GM21825 (cell line): ENCODE measurements around the gene STK39.

Experiments
- ATAC-seq: cut with Tn5 transposase; IDR thresholded peaks from one replicate; pipeline ENCODE4 v1.9.1; 2021; ENCODE audit warnings: mild to moderate bottlenecking, moderate library complexity; ENCODE audit not compliant: unreplicated experiment

The STK39 gene

DNA sequence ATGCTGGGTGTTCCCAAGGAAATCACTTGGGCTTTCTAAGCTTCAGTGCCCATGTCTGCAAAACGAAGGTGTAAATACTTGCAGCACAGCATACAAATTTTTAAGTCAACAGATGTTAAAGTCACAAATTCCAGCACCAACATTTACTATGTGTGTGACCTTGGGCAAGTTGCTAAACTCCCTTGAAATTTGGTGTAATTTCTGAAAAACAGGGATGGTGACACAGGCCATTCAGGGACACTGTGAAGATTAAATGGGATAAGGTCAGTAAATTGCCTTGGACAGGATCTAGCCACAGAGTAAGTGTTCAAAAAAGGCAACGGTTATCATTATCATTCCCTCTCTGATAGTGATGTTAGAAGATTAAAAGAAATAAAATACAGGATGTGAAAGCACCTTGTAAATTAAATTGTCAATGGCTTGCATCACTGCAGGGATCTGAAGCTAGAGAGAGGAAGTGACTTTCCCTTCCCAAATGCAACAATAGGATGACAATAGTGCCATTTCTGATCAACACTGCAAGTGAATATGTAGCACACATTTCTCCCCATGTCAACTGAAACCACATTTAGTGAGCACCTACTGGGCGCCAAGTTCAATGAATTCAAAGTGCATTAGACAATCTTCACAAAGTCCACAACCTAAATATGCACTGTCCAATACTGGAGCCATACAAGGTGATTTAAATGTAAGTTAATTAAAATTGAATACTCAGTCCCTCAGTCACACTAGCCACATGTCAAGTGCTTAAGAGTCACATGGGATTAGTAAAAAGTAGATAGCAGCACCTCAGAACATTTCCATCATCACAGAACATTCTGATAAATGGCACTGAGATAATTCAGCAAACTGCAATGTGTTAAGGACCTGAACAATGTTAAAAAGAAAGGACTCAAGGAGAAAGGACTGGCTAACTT, 81.2 kb downstream of the STK39 start:
- ATAC-seq = no peak

DNA sequence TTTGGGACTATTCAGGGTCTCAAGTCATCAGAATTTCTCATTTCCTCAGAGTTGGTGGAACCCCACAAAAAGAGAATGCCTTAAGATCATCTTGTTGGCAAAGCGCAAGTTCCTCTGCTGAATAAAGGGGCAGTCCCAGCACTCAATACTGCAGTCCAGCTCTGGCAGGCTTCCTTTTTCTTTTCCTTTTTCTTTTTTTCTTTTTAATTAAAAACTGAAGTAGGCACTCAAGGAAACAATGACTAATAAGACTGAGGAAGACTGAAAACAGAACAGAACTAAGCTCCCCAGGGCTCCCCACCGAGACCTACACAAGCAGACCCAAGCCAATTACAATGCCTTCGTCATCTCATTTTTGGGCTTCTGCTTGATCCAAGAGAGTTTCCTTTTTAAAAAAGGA, 82.0 kb downstream of the STK39 start:
- no peak for ATAC-seq

DNA sequence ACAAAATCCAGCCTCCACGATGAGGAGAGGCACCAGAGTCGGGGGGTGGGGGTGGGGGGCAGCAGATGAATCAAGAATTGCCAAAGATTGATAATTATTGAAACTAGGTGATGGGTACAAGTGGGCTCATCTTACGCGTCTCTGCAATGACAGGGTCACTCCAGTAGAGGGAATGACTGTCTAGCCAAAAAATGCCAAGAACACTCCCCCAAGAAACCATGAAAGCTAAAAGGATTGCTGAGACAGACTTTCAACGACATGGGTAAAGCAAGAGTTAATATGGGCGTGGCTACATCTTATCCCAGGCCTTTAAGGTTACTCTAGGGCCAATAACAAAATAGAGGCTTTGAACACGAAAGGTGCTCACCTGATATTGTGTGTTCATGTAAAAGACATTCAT, 86.5 kb downstream of the STK39 start:
- no peak for ATAC-seq

DNA sequence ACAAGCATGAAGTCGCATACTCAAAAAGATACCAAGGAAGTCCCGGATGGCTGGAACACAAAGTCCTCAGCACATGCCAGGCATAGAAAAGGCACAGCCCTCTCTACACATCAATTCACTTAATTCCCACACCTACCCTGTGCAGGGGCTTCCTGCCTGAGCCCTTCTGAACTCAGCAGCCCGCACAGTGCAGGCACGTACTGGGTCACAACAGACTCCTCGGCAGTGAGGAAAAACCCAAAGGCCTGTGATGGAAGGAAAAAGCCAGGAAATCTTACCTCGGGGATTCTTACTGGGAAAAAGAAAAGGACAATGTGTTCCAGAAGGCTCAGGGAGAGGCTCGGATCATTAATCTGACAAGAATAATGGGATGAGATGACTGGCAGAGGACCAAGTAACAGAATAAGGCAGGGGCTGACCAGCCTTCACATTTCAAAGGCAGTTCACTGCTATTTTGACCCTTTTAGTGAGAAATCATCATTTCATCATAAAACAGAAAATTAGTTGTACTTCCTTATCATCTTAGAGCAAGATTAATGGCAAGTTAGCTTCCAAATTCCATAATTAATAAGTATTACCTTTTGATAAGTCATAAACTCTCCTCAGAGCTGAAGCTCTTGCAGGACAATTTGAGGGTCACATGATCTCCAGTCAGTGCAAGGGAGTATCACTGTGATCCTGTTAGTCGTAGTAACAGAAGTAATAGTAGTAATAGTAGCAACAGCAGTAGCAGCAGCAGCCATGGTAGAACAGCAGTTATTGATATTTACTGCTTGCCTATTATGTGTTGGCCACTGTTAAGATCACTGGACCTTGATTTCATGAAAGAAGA, 87.4 kb downstream of the STK39 start:
- ATAC-seq = no peak

DNA sequence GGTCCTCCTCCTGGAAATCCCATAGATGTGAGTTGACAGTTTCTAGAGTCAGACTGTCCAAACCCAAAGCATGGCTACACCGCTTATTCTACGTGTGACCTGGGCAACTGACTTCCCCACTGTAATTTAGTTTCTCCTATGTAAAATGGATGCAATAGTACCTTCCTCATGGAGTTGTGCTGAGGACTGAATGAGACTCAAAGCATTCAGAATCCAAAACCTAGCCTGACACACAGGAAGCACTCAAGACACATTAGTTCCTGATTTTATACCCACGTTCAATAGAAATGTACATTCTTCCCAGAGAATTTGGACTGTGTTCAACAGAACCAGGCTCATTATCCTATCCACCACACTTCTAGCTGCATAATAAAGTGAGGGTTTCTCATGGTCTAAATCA, 88.8 kb downstream of the STK39 start:
- no peak for ATAC-seq

DNA sequence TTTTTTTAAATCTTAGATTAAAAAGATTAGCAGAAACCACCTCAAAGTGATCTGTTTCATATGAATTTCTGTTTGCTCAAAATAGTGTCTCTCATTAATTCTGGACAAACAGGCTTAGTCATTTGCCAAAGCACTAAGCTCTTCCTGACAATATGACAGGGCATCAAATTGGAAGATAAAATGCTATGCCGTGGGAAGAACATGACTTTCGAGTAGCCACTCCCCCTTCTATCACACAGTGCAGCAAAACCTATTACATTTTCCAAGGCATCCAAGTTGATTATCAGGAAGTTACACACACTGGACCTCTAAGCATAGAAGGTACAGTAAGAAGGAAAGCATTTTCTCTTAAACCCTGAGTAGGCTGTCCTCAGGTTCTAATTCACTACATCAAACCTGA, 89.5 kb downstream of the STK39 start:
- ATAC-seq = no peak

DNA sequence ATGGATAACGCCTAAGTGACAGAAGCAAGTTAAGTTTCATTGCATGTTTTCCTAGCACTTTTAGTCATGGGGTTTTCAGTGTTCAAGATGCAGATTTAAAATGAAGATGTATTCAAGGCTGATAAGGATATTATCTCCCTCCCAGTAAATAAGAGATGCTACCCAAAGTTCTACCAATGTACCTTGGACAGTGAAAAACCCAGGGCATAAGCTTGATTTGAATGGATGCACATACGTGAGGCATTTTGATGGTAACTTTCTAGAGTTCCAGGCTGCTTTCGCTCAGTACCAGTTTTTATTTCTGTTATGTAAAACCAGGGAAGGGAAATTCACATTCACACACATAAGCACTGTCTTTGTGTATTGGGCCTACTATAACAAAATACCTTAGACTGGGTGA, 90.3 kb downstream of the STK39 start:
- ATAC-seq = no peak

DNA sequence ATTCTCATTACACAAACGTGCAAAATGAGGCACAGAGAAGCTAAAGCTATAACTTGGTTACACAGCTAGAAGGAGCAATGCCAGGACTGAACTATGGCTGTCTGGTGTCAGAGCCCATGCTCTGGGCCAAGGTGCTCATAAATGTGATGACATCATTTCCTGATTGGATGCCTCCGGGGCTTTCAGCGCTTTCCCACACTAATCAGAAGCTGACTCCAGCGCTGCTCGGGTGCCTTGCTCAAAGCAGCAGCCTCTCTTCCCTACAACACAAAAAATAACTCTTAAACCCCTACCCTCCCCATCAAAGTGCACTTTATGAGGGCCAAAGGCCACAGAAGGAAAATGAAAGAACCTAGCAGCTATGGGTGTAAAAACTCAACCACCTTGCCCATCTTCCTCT, 90.7 kb downstream of the STK39 start:
- no peak for ATAC-seq

DNA sequence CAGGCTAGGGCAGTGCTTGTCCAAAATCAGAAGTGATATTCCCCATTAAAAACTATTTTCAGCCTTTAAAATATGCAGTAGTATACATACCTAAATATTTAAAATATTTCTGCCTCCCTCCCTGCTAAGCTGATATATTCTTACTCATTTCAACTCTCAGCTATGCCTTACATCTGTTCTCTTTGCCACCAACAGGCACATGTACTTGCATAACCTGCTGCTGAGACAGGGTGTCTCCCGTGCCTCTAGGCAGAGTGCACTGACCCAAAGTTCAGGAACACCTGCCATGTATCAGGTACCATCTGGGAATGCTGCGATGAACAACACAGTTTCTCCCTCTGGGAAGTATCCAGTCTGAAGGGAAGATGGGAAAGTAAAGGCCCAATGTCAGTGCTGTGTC, 91.7 kb downstream of the STK39 start:
- ATAC-seq = no peak

DNA sequence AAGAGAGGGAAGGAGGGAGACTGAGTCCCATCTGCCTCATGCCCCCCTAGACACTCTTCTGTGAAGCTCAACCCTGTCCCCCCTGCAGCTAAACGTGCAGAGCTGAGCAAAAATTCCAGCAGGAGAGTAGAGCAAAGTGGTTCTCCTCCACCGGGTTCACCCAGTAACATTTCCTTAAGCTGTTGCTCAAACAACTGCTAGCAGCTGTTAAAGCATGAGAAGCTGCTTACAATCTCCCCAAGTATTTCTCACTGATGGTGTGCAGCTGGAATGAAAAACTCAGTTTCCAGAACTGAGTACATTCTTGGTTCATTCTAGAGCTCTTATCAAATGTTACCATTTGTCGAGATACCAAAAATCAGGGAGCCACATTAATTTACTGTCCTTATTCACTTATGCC, 92.3 kb downstream of the STK39 start:
- ATAC-seq = no peak

DNA sequence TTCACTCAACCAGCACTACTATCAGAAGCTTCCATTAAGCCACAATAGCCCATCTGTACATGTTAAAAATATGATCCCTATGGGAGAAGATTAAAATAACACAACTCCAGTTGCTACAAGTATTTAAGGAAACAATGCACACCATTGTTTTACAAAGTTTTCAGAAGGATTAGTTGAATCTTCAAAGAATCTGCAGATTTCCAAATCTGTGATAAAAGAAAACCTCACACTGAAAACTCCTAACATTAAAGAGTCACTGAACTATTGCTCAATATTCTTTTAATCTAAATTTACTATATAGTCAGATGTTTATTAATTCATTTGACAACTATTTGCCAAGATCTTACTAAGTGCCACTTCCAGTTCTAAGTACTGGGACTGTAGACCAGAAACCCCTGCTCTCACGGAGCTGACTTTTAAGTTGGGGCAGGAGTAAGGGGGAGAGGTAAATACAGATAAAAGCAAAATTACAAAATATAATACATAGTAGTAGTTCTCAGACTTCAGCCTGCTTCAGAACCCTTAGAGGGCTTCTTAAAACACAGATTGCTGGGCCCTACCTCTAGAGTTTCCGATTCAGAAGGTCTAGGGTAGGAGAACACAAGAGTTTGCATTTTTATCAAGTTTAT, 94.4 kb downstream of the STK39 start:
- no peak for ATAC-seq

DNA sequence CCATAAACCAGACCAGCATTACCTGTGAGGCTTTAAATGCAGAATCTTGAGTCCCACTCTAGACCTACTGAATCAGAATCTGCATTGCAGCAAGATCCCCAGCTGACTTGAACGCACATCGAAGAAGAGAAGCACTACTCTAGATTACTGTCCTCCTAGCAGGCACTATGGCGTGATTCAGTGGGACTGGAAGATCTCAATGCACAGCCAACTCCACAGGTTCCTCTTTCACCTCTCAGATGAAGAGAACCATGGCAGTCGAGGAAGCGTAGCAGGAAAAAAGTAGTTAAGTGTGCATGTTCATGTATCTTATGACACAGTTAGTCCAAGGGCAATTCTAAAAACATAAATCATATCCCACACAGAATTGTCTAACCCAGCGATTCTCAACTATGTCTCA, 97.4 kb downstream of the STK39 start:
- ATAC-seq = no peak

DNA sequence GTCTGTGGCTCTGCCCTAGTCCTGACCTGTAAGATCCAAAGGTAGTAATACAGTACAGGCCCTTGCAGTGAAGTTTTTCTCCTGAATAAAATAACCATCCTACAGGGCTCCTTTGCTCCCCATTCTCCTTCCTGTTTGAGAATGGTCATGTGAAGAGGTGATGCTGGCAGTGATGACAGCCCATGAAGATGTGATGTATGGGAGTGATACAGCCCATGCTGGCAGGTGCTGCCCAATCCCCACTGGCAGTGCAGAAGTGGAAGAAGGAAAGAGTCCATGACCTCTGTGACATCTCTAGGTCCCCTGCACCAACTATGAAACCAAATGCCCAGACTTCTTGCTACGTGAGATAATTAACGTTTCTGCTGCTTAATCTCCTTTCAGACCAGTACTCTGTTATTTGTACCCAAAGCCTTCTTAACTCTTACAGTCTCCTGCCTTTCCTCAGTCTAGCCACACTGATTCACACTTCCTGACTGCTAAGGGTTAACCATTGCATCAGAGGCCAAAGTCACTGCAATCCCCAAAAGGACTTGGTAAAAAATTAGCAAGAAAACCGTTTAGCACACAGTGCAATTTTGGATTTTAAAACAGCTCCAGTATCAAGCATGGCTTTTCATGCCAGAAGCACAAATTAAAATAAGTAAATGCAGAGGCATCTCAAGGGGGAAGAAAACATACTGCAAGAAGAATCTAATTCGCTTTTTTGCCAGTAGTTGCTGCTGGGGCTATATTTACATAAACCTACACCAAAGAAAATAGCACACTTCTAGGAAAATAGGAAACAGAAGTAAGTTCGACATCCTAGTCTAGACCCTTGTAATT, 98.0 kb downstream of the STK39 start:
- ATAC-seq = no peak

DNA sequence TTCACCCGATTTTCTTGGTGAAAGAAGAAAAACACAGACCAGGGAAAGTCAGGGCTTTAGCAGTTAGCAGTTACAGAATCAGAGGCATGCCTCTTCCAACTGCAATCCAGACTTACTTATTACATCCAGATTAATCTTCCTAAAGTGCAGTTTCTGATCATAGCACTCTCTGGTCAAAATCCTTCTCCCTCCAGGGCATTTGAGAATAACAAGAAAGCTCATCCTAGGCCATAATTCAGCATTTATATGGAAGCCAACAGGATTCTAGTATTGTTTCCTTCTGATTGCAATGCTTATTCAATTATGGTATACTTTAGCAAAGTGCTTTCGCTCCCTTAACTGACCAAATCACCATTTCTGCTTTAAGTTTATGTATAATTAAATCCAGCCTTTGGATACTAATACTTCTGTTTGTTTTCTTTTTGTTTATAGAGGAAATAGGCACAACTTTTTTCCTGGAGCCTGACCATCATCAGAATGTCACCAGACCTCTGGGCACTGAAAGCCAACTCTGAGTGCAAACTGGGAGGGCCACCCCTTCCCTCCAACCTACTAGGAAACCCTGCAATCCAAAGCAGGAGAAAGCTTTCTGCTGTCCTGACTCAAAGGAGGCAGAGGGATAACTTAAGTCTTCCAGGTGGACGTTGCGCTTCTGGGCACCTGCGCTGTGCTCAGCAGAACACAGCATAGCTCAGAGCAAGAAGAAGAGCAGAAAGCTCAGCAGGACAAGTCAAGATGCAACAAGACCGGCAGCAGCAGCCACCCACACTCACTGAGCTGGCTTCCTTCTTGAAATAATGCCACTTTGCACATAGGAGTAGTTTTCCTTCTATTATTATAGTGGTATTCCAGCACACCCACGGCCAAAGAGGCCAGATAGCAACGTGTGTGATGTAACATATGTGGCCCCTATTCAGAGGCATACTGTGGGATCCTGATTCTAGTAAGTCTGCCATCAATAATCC, 99.3 kb downstream of the STK39 start:
- no peak for ATAC-seq

DNA sequence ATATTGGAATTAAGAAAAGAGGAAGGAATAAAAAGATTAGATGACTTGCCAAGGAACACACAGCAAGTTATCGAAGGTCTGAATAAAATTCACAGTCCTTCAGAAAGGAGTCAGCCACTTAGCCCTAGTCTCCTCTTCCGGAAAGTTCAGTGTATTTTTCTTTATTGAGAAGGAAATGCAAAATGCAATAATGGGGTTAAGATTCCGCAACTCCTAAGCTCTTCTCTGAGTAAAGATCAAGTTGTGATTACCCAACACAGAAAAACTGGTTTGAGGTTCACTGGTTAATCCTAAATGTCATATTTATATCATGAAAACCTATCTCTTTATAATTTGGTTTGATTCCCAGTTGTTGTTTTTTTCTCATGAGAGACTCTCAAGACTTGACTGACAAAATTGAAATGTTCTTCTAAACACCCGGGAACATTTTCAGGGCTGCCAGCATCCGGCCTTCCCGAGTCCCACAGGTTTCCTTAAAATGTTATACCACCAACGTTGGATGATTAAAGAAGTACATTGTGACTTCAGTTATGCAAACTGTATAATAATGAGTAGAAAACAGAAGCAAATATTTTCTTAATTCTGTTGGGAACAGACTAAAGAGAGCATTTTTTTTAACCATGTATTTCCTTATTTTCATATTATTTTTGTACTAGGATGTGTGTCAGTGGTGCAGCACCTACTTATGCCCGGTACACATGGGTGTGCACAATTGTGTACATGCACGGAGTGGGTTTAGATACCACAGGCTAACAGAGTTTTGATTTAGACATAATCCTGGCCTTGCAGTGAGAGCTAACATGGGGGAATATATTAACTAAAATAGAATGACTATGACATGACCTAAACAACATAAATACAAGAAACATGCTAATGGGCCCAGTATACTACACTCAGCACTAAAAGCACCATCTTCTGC, 100.2 kb downstream of the STK39 start:
- no peak for ATAC-seq

DNA sequence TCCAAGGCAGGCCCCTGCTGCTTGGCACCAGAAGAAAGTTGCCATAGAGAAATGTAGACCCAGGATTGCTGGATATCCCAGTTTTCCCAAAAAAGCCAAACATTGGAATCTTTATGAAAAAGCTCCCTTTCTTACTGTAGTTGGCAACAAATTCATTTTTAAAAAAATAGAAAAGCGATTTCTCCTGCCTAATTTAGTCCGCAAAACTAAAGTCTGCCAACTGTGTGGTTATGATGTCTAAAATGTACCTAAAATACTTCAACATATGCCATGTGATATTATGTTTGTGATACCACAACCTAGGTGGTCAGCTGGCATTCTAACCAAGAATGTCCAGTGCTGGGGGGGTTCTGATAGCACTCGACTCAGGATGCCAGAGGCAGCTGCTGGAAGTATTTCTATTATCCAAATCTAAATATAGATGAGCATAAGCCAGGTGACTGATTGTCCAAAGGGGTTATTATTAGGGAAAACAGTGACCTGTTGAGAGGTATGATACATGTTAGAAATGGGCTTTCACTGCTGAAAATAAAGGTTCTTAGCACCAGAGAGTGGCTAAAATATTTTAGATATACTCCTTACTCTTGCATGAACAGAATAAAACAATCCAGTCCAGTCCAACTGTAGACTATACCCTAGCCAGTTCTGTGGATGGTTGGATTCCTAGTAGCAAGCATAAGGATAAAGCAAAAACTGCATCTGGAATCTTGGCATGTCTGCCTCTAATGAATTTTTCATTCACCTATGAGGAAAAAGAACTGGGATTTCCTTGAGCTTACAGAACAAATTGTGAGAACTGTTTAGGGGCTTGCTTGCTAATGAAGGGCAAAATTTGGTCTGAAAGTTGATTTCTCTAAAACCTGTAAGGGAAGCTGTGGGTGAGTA, 101.7 kb downstream of the STK39 start:
- no peak for ATAC-seq

DNA sequence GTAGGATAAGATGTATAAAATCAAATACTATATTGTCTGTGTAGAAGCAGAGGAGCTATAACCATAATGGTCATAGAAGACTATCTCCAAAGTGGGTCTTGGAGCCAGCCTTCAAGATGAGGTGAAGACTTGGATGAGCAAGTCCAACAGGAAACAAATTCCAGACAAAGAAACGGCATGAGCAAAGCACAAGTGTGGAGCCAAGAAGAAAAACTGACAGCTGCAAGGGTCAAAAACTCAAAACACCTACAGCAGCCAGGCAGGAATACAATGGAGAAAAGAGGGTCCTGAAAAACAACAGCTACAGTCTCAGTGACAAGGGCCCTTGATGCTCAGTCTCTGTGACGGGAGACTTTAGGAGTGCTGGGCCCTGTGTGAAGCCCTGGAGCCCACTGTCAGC, 102.4 kb downstream of the STK39 start:
- no peak for ATAC-seq

DNA sequence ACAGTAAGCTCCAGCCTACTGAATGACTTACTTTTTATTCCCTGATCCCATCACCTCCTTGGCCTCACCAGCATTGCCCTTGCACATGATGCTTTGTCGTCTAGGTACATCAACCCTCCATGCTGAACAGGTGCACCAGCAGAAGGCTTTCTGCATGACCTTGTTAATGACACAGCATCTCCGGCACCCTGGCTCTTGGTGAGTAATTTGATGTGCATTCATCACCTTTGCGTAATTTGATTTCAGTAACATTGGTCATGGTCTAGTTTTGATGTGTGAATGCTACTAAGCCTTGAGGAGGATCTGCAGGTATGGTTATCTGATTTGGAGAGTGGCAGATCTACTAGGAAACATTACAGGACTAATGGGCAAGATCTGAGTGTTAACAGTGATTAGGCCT, 103.6 kb downstream of the STK39 start:
- no peak for ATAC-seq
